Measurements from ENCODE around the gene NBL1. TPM values are rescaled to one million over a fixed set of nuclear protein-coding genes. Genes with fewer than 3 reads are reported as not detected.
"Not testable (repeated sequence)": the region's sequence is repeated elsewhere in the genome, so short reads cannot be mapped to it uniquely, and the experiment has no call there.

NBL1 gene
- total RNA-seq, 1 donor from 2014 or later = 7.8 TPM

DNA sequence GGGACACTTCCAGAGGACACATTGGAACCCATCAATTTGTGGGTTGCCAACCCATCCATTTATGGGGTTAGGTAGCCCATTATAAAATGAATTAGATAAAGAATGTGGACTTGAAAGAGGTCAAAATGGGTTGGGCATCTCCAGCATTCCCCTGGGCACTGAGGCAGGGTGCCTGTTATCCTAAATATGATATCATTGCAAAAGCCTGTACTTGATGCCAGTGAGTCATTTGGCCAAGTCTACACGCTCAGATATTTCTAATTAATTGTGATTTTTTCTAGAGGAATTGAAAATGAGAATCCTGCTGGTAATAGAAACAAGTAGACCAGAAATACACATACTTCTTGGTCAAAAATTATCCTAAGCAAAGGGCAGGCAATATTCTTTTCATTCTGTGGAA is 21.9 kb upstream of the NBL1 start:
- H3K36me3 Mint-ChIP-seq (ENCODE audit: low read depth) = peaks cover 3% of the 10 kb centered on the region
- no peak overlapping the region for H3K27ac Mint-ChIP-seq (ENCODE audit: unreplicated experiment)
- TF ChIP-seq, protein P1, sequence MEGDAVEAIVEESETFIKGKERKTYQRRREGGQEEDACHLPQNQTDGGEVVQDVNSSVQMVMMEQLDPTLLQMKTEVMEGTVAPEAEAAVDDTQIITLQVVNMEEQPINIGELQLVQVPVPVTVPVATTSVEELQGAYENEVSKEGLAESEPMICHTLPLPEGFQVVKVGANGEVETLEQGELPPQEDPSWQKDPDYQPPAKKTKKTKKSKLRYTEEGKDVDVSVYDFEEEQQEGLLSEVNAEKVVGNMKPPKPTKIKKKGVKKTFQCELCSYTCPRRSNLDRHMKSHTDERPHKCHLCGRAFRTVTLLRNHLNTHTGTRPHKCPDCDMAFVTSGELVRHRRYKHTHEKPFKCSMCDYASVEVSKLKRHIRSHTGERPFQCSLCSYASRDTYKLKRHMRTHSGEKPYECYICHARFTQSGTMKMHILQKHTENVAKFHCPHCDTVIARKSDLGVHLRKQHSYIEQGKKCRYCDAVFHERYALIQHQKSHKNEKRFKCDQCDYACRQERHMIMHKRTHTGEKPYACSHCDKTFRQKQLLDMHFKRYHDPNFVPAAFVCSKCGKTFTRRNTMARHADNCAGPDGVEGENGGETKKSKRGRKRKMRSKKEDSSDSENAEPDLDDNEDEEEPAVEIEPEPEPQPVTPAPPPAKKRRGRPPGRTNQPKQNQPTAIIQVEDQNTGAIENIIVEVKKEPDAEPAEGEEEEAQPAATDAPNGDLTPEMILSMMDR (conservative IDR thresholded peaks at IDR 0.05) = no peak
- H3K4me3 Mint-ChIP-seq = no peak overlapping the region
- peaks cover 8% of the 10 kb centered on the region for H3K4me1 Mint-ChIP-seq
- H3K27me3 Mint-ChIP-seq (ENCODE audit: low read depth) = no peaks in the 10 kb centered on the region
- no peak for DNase-seq (ENCODE audit: low read depth, low spot score)
- no peaks in the 10 kb centered on the region for H3K9me3 Mint-ChIP-seq

DNA sequence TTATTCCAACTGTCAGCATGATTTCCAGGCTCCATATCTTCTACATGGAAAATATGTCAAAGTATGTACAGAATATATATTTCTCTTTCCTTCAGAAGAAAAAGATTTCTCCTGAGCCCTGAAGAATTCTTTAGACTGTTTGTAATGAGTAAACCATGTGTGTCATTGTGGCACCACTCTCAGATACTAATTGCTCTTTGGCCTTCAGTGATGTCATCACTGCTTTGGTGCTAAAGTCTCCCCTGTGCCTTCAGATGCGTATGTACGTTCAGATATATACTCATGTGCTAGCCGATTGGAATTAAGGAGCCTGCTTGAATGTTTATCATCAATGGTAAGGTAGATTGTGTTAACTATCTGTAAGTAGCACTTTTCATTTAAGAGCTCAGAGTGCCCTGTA is 20.6 kb upstream of the NBL1 start:
- no peaks in the 10 kb centered on the region for H3K27me3 Mint-ChIP-seq (ENCODE audit: low read depth)
- no peak overlapping the region for H3K4me3 Mint-ChIP-seq
- no peaks in the 10 kb centered on the region for H3K9me3 Mint-ChIP-seq
- DNase-seq (ENCODE audit: low read depth, low spot score) = no peak
- H3K36me3 Mint-ChIP-seq (ENCODE audit: low read depth) = peaks cover 3% of the 10 kb centered on the region
- H3K4me1 Mint-ChIP-seq = peaks cover 8% of the 10 kb centered on the region
- H3K27ac Mint-ChIP-seq (ENCODE audit: unreplicated experiment) = no peak overlapping the region
- TF ChIP-seq, protein P1 (conservative IDR thresholded peaks at IDR 0.05) = no peak

DNA sequence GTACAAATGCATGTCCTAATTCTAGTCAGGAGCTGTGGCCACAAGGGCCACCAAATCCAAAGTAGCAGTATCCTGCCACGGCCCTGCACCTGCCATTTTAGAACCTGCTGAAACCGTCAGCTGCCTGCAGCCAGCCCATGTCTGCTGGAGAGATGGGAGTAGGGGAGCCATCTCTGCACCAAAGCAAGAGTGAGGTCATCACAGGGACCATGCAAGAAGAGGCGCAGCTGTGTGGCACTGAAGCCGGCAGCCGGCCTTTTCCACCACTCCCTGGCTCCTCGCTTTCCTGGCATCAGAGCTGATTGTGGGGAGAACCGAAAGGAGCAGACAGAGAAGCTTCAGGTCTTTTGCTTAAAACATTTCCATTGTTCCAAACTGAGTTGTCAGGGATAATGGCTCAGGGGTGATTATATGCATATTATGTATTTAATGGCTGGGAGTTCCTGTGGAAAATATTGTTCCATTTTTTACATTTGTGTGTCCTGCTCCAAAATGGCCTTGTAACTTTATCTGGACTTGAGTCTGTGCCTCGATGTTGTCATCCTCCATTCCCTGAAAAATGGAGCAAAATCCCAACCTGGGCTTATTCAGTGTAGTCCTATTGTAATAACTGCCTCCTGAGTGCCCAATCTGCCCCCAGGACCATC is 18.7 kb upstream of the NBL1 start:
- Mint-ChIP-seq H3K9me3 (no peaks in the 10 kb centered on the region), H3K27me3 (ENCODE audit: low read depth) (no peaks in the 10 kb centered on the region), H3K4me1 (no peaks in the 10 kb centered on the region), H3K27ac (ENCODE audit: unreplicated experiment) (no peak overlapping the region), H3K36me3 (ENCODE audit: low read depth) (peaks cover 5% of the 10 kb centered on the region), H3K4me3 (no peak overlapping the region)
- TF ChIP-seq, protein P1 (conservative IDR thresholded peaks at IDR 0.05) = no peak
- DNase-seq (ENCODE audit: low read depth, low spot score) = no peak

DNA sequence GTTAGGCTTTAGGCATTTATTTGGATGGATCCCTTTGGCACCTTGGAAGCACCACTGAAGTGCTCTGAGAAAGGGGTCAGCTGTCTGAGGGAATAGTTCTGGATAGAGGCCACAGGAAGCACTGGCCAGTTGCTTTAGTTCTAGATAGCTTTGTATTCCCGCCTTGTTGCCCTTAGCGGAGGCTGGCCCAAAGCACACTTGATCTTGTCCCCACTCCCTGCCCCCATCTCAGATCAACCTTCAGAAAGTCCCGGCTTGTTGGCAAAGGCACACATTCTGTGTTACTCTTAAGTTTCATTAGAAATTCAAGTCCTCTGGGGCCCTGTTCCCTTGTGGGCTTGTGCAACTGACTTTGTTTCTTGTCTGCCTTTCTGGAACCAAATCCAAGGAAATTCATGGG is 15.2 kb upstream of the NBL1 start:
- DNase-seq (ENCODE audit: low read depth, low spot score) = no peak
- H3K36me3 Mint-ChIP-seq (ENCODE audit: low read depth) = peaks cover 5% of the 10 kb centered on the region
- peak overlapping the region; percentile 19 for H3K27ac Mint-ChIP-seq (ENCODE audit: unreplicated experiment)
- no peaks in the 10 kb centered on the region for H3K9me3 Mint-ChIP-seq
- H3K4me1 Mint-ChIP-seq = peaks cover 6% of the 10 kb centered on the region
- TF ChIP-seq, protein P1 (conservative IDR thresholded peaks at IDR 0.05) = no peak
- H3K4me3 Mint-ChIP-seq = no peak overlapping the region
- no peaks in the 10 kb centered on the region for H3K27me3 Mint-ChIP-seq (ENCODE audit: low read depth)

DNA sequence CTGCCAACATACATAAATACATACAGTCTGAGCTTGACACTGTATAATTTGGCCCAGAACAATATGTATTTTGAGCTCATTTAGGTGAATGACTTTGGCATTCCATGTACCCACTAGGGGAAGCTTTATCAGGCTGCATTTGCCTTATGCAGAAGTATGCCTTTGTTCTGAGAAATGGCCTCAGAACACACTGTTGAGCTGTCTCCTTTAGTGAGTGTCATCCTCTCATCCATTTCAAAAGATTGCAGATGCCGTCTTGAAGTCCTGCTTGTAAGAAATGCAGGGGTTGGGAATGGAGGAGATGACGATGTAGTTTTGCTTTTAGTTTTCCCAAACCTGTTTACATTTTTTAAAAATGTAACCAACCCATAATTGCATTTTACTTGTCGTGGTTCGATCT is 14.8 kb upstream of the NBL1 start:
- H3K9me3 Mint-ChIP-seq = no peaks in the 10 kb centered on the region
- peaks cover 6% of the 10 kb centered on the region for H3K4me1 Mint-ChIP-seq
- no peak overlapping the region for H3K4me3 Mint-ChIP-seq
- H3K36me3 Mint-ChIP-seq (ENCODE audit: low read depth) = peaks cover 5% of the 10 kb centered on the region
- TF ChIP-seq, protein P1 (conservative IDR thresholded peaks at IDR 0.05) = no peak
- H3K27ac Mint-ChIP-seq (ENCODE audit: unreplicated experiment) = no peak overlapping the region
- no peaks in the 10 kb centered on the region for H3K27me3 Mint-ChIP-seq (ENCODE audit: low read depth)
- DNase-seq (ENCODE audit: low read depth, low spot score) = no peak

DNA sequence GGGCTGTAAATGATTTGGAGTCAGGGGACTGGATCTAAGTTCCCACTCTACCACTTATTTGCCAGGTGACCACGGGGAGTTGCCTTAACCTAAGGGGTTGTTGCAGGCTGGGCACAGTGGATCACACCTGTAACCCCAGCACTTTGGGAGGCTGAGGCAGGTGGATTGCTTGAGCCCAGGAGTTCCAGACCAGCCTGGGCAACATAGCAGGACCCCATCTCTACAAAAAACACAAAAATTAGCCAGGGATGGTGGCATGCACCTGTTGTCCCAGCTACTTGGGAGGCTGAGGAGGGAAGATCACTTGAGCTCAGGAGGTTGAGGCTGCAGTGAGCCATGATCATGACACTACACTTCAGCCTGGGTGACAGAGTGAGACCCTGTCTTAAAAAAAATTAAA is 13.9 kb upstream of the NBL1 start:
- not testable (repeated sequence) for H3K9me3 Mint-ChIP-seq; H3K36me3 Mint-ChIP-seq (ENCODE audit: low read depth); H3K4me3 Mint-ChIP-seq; H3K27ac Mint-ChIP-seq (ENCODE audit: unreplicated experiment); H3K4me1 Mint-ChIP-seq; DNase-seq (ENCODE audit: low read depth, low spot score); H3K27me3 Mint-ChIP-seq (ENCODE audit: low read depth)
